Measurements from ENCODE around the gene ITGB2. TPM values are rescaled to one million over a fixed set of nuclear protein-coding genes. Genes with fewer than 3 reads are reported as not detected.

Gene ITGB2
- total RNA-seq, 4 donors from 2014 or later = 33.2 to 110 (median 44.0) TPM

- Histone ChIP-seq H3K36me3 (peaks cover 0 to 17% (median 0%) of the 10 kb centered on the region in 4 donors), H3K4me3 (no peak overlapping the region), H3K27ac (replicated peaks in 1 of 4) (no peak overlapping the region), H3K4me1 (peaks cover 3 to 26% (median 11%) of the 10 kb centered on the region in 4 donors), H3K9me3 (no peaks in the 10 kb centered on the region), H3K27me3 (no peaks in the 10 kb centered on the region)
- WGBS = 91% methylated on average over 29 of the region's 30 CpGs
- intact Hi-C loops (cut with DNase I) = no loop called here
- TF ChIP-seq, protein P1, sequence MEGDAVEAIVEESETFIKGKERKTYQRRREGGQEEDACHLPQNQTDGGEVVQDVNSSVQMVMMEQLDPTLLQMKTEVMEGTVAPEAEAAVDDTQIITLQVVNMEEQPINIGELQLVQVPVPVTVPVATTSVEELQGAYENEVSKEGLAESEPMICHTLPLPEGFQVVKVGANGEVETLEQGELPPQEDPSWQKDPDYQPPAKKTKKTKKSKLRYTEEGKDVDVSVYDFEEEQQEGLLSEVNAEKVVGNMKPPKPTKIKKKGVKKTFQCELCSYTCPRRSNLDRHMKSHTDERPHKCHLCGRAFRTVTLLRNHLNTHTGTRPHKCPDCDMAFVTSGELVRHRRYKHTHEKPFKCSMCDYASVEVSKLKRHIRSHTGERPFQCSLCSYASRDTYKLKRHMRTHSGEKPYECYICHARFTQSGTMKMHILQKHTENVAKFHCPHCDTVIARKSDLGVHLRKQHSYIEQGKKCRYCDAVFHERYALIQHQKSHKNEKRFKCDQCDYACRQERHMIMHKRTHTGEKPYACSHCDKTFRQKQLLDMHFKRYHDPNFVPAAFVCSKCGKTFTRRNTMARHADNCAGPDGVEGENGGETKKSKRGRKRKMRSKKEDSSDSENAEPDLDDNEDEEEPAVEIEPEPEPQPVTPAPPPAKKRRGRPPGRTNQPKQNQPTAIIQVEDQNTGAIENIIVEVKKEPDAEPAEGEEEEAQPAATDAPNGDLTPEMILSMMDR (IDR thresholded peaks at IDR 0.05) = no peak
- TF ChIP-seq POLR2AphosphoS5 (IDR thresholded peaks at IDR 0.05) = no peak
- TF ChIP-seq EP300 (IDR thresholded peaks at IDR 0.05) = no peak
- no peak for TF ChIP-seq POLR2A (IDR thresholded peaks at IDR 0.05; ENCODE audit: low read depth)
- DNase-seq (ENCODE audit: extremely low spot score) = no peak
Observed at GRCh38 chr21:44902268-44903049, 18.2 kb downstream of the ITGB2 start.

- no peak for DNase-seq (ENCODE audit: extremely low spot score)
- no peak for TF ChIP-seq POLR2AphosphoS5 (IDR thresholded peaks at IDR 0.05)
- no peak for TF ChIP-seq EP300 (IDR thresholded peaks at IDR 0.05)
- no peak for TF ChIP-seq POLR2A (IDR thresholded peaks at IDR 0.05; ENCODE audit: low read depth)
- TF ChIP-seq, protein P1 (IDR thresholded peaks at IDR 0.05) = no peak
- Histone ChIP-seq H3K4me3 (no peak overlapping the region), H3K27me3 (no peaks in the 10 kb centered on the region), H3K27ac (replicated peaks in 1 of 4) (no peak overlapping the region), H3K4me1 (peaks cover 0 to 17% (median 3%) of the 10 kb centered on the region in 4 donors), H3K9me3 (no peaks in the 10 kb centered on the region), H3K36me3 (peaks cover 0 to 17% (median 0%) of the 10 kb centered on the region in 4 donors)
- WGBS = 95% methylated on average over 22 of the region's 27 CpGs
- intact Hi-C loops (cut with DNase I) = no loop called here
Observed at GRCh38 chr21:44901391-44902074, 19.2 kb downstream of the ITGB2 start.

GRCh38 chr21:44900559-44901251, 20.0 kb downstream of the ITGB2 start:
- Histone ChIP-seq H3K36me3 (peaks cover 0 to 17% (median 0%) of the 10 kb centered on the region in 4 donors), H3K27ac (replicated peaks in 1 of 4) (no peak overlapping the region), H3K9me3 (no peaks in the 10 kb centered on the region), H3K27me3 (no peaks in the 10 kb centered on the region), H3K4me3 (no peak overlapping the region), H3K4me1 (peaks cover 0 to 9% (median 2%) of the 10 kb centered on the region in 4 donors)
- no peak for DNase-seq (ENCODE audit: extremely low spot score)
- intact Hi-C loops (cut with DNase I) = no loop called here
- 88% methylated on average over 24 of the region's 28 CpGs for WGBS
- TF ChIP-seq, protein P1 (IDR thresholded peaks at IDR 0.05) = no peak
- TF ChIP-seq POLR2AphosphoS5 (IDR thresholded peaks at IDR 0.05) (no peak), EP300 (IDR thresholded peaks at IDR 0.05) (no peak), POLR2A (IDR thresholded peaks at IDR 0.05; ENCODE audit: low read depth) (no peak)

GRCh38 chr21:44899768-44900558, 20.7 kb downstream of the ITGB2 start:
- Histone ChIP-seq H3K36me3 (peaks cover 0 to 17% (median 0%) of the 10 kb centered on the region in 4 donors), H3K27ac (replicated peaks in 1 of 4) (no peak overlapping the region), H3K9me3 (no peaks in the 10 kb centered on the region), H3K4me1 (peaks cover 0 to 2% (median 0%) of the 10 kb centered on the region in 4 donors), H3K27me3 (no peaks in the 10 kb centered on the region), H3K4me3 (no peak overlapping the region)
- 91% methylated on average over 28 of the region's 37 CpGs for WGBS
- intact Hi-C loops (cut with DNase I) = no loop called here
- DNase-seq (ENCODE audit: extremely low spot score) = no peak
- TF ChIP-seq EP300 (IDR thresholded peaks at IDR 0.05) (no peak), POLR2AphosphoS5 (IDR thresholded peaks at IDR 0.05) (no peak), POLR2A (IDR thresholded peaks at IDR 0.05; ENCODE audit: low read depth) (no peak)
- TF ChIP-seq, protein P1 (IDR thresholded peaks at IDR 0.05) = no peak
